ENCODE measurements around the gene AEBP1.
A peak's percentile ranks its signal among the peaks of the same experiment; 100 is the strongest.

Gene AEBP1

DNA sequence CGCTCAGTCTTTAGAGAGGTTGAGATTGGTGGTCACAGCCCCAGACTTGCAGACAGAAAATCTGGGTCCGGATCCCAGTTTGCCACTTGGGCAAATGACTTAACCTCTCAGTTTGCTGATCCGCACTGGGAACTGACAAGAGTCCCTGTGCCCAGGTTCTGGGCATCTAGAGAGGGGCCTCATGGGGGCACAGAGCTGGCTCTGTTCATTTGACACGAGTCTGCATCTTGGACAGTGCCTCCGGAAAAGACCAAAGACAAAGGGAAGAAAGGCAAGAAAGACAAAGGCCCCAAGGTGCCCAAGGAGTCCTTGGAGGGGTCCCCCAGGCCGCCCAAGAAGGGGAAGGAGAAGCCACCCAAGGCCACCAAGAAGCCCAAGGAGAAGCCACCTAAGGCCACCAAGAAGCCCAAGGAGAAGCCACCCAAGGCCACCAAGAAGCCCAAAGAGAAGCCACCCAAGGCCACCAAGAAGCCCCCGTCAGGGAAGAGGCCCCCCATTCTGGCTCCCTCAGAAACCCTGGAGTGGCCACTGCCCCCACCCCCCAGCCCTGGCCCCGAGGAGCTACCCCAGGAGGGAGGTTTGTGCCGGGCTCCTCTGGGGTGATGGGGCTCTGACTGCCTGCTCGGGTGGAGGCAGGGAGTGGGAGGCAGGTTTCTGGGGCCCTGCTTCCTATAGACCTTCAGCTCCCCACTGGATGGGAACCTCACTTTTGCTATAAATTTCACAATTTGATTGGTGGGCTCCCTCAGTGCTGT is 2.3 kb downstream of the AEBP1 start:
- no peak for DNase-seq

GRCh38 chr7:44107116-44107960 is 3.2 kb downstream of the AEBP1 start:
- no peak for DNase-seq

DNA sequence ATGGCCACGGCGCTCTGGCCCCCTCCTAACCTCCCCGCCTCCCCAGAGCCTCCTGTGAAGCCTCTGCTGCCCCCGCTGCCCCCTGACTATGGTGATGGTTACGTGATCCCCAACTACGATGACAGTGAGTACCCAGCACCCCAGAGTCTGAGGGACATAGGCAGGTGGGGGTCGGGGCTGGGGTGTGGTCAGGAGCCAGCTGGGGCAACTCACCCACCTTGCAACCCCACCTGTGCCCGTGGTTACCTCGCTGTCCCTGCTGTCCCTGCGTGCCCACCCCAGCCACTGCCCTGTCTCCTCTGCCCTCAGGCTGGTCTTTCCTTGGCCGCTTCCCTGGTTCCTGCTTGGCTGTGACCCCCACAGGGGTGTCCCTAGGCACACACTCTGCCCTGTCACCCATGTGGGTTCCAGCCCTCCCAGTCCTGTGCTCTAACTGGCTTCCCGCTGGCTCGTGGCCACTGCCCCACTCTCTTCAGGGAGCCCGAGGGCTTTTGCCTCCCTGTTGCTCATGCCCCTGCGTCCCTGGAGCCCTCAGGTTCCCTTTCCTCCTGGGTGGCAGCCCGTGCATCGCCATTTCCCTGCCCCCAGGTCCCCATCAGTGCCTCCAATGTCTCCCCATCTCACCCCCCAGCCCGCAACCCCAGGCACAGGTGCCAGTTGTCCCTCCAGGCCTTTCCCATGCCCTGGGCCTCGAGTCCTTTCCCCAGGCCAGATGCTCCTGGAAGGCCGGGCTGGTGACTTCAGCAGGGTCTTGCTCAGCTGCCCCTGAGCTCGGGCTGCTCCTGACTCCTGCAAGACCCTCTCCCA is 4.0 kb downstream of the AEBP1 start:
- no peak for DNase-seq

- no peak for DNase-seq
These were observed 4.9 kb downstream of the AEBP1 start for GRCh38 chr7:44108768-44109750.

DNA sequence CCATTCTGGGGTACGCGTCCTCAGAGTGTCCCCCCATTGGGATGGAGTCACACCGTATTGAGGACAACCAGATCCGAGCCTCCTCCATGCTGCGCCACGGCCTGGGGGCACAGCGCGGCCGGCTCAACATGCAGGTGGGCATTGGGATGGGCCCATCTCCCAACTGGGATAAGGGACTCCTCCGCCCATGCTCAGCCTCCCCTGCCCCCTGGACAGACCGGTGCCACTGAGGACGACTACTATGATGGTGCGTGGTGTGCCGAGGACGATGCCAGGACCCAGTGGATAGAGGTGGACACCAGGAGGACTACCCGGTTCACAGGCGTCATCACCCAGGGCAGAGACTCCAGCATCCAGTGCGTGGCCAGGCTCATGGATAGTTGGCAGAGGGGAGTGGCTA is 5.8 kb downstream of the AEBP1 start:
- DNase-seq = no peak

- peak in 1 of 2 experiments; percentile 16 for DNase-seq
These were observed 6.8 kb downstream of the AEBP1 start for GRCh38 chr7:44110719-44111635.

- DNase-seq = peak in 1 of 2 experiments; percentile 59
These were observed 7.6 kb downstream of the AEBP1 start for GRCh38 chr7:44111761-44112160.

- peak in 1 of 2 experiments; percentile 79 for DNase-seq
These were observed 8.3 kb downstream of the AEBP1 start for GRCh38 chr7:44112231-44112996.

DNA sequence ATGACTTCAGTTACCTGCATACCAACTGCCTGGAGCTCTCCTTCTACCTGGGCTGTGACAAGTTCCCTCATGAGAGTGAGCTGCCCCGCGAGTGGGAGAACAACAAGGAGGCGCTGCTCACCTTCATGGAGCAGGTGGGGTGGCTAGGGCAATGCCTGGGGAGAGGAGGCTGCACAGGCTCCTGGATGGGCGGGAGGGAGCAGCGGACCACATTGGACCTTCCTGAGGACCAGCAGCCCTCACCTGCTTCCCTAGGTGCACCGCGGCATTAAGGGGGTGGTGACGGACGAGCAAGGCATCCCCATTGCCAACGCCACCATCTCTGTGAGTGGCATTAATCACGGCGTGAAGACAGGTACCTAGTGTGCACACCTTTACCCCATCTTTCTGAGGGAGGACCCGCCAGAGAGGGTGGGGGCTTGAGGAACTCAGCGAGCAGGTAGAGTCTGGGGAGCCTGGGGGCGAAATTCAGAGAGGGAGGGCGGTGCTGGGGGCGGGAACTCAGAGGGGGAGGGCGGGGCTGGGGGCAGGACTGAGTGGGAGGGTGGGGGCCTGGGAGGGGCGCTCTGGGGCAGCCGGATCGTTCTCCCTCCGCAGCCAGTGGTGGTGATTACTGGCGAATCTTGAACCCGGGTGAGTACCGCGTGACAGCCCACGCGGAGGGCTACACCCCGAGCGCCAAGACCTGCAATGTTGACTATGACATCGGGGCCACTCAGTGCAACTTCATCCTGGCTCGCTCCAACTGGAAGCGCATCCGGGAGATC is 9.0 kb downstream of the AEBP1 start:
- DNase-seq = peak; percentile 47 to 67

GRCh38 chr7:44113764-44114354 is 9.7 kb downstream of the AEBP1 start:
- DNase-seq = no peak

DNA sequence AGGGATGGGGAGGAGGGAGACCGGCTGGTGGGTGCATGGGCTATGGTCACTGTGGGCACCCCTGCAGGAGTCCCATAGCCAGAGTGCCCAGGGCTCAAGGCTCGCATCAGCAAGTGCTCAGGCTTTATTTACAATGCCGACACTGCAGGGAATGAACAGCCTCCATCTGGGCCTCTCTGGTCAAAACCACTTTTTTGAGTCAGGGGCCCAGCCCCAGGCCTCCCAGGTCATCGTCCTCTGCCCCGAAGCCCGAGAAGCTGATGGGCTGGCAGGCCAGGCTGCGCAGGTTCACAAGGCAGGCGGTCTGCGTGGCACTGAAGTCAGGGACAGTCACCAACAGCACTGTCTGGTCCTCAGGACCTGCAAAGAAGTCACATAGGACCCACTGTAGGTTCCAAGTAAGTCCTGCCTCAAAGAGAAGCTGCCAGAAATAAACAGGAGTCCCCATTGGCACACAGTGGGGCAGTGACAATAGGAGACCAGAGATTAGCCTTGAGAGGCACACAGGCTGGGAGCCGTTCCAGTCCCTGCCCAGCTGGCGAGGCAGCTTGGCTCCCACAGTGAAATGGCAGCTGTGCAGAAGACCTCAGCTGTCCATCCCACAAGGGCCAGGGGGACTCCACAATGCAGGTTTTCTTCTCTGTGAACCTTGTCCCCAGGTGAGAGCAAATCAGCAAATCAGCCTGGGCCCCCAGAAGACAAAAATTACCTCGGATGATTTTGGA is 10.6 kb downstream of the AEBP1 start:
- DNase-seq = no peak

DNA sequence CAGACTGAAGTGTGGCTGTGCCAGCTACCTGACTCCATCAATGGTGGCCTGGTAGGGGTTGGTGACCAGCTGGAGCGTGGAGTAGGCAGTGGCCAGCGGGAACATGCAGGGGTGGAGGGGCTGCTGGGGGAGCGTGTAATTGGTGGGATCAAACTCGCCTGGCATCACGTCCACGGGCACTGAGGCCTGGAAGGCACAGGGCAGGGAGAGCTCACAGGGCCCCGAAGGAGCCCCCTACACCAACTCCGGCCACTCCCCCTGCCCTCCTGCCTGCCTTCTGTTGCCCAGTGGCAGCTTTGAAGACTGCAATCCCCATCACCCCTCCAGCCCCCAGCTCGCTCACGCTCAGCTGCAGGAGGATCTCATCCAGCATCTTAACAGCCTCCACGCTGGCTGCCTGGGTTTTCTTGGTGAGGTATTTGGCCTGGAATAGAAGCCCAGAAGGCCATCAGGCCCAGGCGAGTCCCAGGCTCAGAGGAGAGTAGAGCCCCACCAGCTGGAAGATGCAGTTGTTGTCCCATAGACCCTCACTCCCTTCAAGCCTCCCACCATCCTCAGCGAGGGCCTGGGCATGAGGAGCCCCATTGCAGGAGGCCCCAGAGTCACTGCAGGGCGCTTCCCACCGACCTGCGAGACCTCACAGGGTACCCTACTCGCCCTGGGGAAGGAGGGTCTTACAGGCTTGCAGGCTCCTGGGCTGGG is 12.1 kb downstream of the AEBP1 start:
- DNase-seq = no peak

- no peak for DNase-seq
These were observed 12.9 kb downstream of the AEBP1 start for GRCh38 chr7:44116789-44117666.

DNA sequence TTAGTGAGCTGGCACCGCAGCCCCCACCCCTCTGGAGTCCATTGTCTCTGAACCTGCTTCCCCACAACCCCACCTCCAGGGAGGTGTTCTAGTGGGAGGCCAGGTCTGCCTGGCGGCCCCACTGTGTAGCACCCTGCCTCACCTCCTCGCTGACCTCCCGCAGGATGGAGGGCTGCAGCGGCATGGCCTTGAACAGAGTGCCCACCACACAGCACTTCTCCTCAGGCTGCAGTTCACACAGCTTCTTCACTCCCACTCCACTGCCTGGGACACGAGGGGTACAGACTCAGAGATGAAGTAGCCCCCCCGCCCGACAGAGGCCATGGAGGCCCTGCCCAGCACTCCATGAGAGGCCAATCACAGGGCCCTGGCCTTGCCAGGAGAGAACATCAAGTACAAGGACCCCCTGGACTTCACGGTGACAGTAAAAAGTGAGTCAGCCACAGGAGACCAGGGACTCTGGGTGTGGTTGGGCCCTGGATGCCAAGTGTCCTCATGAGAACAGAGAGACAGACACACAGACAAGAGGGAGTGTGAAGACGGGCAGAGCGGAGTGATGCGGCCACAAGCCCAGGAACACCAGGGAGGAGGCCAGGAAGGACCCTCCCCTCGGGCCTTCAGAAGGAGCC is 13.8 kb downstream of the AEBP1 start:
- DNase-seq = no peak

DNA sequence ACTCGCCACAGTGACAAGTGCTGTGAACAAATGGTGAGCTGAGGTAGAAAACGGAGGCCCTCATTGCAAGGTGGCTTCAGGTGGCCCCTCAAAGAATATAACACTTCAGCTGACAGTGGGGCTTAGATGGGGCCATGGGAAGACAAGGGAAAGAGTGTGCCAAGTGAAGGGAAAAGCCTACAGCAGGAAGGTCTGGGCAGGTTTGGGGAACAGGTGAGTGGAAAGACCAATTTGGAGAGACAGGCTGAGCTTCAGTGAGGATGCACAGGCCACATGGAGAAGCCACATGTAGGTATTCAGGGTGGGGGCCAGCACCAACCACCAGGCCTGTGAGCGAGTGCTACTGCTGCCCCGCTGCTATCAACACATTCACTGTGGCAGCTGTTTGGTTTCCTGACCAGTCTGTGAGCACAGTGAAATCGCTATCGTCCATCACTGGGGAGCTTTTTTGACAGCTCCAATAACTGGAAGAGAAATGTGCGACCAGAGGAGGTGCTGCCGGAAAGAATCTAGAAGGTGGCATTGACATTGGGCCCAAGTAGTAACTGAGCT is 15.8 kb downstream of the AEBP1 start:
- DNase-seq = no peak

DNA sequence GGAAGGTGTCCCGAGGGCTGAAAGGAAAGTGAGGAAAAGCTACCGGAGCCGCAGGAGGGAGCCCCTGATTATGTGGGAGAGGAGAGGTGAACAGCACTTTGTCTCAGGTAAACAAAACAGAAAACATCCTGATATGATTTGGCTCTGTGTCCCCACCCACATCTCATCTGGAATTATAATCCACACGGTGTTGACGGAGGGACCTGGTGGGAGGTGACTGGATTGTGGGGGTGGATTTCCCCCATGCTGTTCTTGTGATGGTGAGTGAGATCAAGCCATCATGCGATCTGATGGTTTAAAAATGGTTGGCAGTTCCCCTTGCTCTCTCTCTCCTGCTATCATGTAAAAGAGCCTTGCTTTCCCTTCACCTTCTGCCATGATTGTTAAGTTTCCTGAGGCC is 16.2 kb downstream of the AEBP1 start:
- DNase-seq = no peak
